Heart left ventricle (tissue), 16 donors: ENCODE measurements around the gene KCNQ1OT1. TPM values are rescaled to one million over a fixed set of nuclear protein-coding genes. Genes with fewer than 3 reads are reported as not detected.
A peak's percentile ranks its signal among the peaks of the same experiment; 100 is the strongest.

Experiments used
- ATAC-seq, 4 donors: fragments of 200-7000 bp; cut with Tn5 transposase; one replicate each; pipeline ENCODE4 v1.9.1; 2020 to 2022; ENCODE audit warnings: moderate library complexity in 4 of 4, mild to moderate bottlenecking in 3 of 4, moderate number of reproducible peaks in 1 of 4
- DNase-seq, 5 donors: peaks; one replicate each; pipeline ENCODE4 v3.0.0-alpha.2; 2020
- H3K27ac ChIP-seq, 12 donors: fragments of 200-600 bp; sonication (generic) in 4 of 12; one replicate each; pipeline versions ENCODE4 v1.5.0 to v1.8.0; 2016 to 2022; ENCODE audit warnings: mild to moderate bottlenecking in 2 of 12
- H3K27me3 ChIP-seq, 9 donors: fragments of 200-600 bp; sonication (generic) in 2 of 9; one replicate each; pipeline versions ENCODE4 v1.5.1 to v1.8.0; 2016 to 2022; ENCODE audit warnings: mild to moderate bottlenecking in 3 of 9
- H3K36me3 ChIP-seq, 9 donors: fragments of 200-600 bp; sonication (generic) in 2 of 9; one replicate each; pipeline versions ENCODE4 v1.5.0 to v1.8.0; 2018 to 2022; ENCODE audit warnings: mild to moderate bottlenecking in 2 of 9
- H3K4me1 ChIP-seq, 12 donors: fragments of 200-600 bp; sonication (generic) in 4 of 12; one replicate each; pipeline versions ENCODE4 v1.5.0 to v1.8.0; 2016 to 2022; ENCODE audit warnings: mild to moderate bottlenecking in 3 of 12
- H3K4me3 ChIP-seq, 12 donors: fragments of 200-600 bp; sonication (generic) in 4 of 12; one replicate each; pipeline versions ENCODE4 v1.5.0 to v1.8.0; 2017 to 2022; ENCODE audit warnings: mild to moderate bottlenecking in 9 of 12, moderate library complexity in 4 of 12
- H3K9me3 ChIP-seq, 12 donors: fragments of 200-600 bp; sonication (generic) in 4 of 12; one replicate each; pipeline versions ENCODE4 v1.5.0 to v1.8.0; 2016 to 2022; ENCODE audit warnings: mild to moderate bottlenecking in 1 of 12
- POLR2A ChIP-seq, 2 donors: fragments of 450-650 bp; IDR thresholded peaks; one replicate each; pipeline ENCODE4 v1.6.1; 2017; ENCODE audit warnings: antibody characterized with exemption in 2 of 2, mild to moderate bottlenecking in 2 of 2, moderate library complexity in 2 of 2
- WGBS, 4 donors: extraction: QIAGEN DNeasy Blood & Tissue Kit in 2 of 4; methylation state at CpG; one replicate each; pipeline versions ENCODE4 v1.1.5 to v1.1.7; 2013 to 2018; 5-methylcytosine and 5-hydroxymethylcytosine counted together
- intact Hi-C, 10 donors: fragments of 100-400 bp; cut with DNase I; formaldehyde crosslinking; loops; one replicate each; pipeline versions ENCODE4 v1.11.1 to v1.14.2; 2022
- polyA plus RNA-seq, 2 donors: library from polyadenylated mRNA; stranded (reverse); fragments of 200-250 nt; gene quantifications; one replicate each; pipeline ENCODE4 v1.2.3, GENCODE V29; 2013
- total RNA-seq, 9 donors: library from RNA; depleted of rRNA in 2 of 9; stranded (reverse); fragments of >200 nt in 2 of 9; fragmentation: NEBNext Ultra II Directional in 3 of 9; extraction: Animal tissue kit (Norgen Biotek cat#: 25700) in 3 of 9; gene quantifications; one replicate each; pipeline versions ENCODE4 v1.1.0 to v1.2.4, GENCODE V29; 2016 to 2023
- TF ChIP-seq, protein P1 (sequence below), 12 donors: fragments of 200-600 bp; sonication (generic) in 4 of 12; IDR thresholded peaks; one replicate each; pipeline versions ENCODE4 v1.5.0 to v1.8.0; 2018 to 2022; ENCODE audit warnings: antibody characterized with exemption in 12 of 12, mild to moderate bottlenecking in 5 of 12
- donor health status: ischemic (EF 13 %, LVEDD 7.1; RV severe dilation, severe dysfunction).
- donor health status: healthy with polysubstance abuse.
- donor health status: DM: no; HTN: yes; CAD: no.
- donor health status: DM: no; HTN: no; CAD: no.
- donor health status: ischemic (EF 25% LVEDD 6.9; RV normal size, moderate dysfunction).
- donor health status: ischemic (EF 25% LVEDD 5.7; RV mildly dilated, moderate dysfunction).
- donor health status: healthy.
- donor health status: DM: yes; HTN: yes; CAD: no.
- donor health status: ischemic (EF 35%, LVEDD 5.7; RV mildly dilated, moderate dysfunction).
- donor health status: nonischemic (EF 11% LVEDD 7.7; RV severe dilation, severe dysfunction).
- donor health status: DM: yes; HTN: yes; CAD: no.
- donor health status: PGD.
- donor health status: ischemic (EF 29% LVEDD 5.4; RV normal size, mild dysfunction).
- donor health status: nonischemic (EF 23%, LVEDD 6.1; RV moderate dilation, normal function).

KCNQ1OT1 gene
- total and polyA plus RNA-seq, 11 donors, result 0.14 to 0.93 (median 0.40) TPM

DNA sequence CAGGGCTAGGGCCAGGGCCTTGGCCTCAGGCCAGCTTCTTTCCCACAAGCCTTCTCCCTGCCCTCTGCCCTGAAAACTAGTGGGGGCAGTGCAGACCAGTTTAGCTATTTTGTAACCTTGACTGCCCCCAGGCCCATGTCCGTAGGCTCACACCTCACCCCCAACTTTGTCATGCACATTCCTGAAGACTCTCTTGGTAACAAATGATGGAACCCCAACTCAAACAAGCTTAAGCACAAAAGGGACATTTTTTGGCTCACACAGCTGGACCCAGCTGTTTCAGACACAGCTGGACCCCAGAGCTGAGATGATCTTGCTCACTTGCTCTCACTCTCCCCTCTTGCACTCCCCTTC lies 46.6 kb downstream of the KCNQ1OT1 start:
- Histone ChIP-seq H3K36me3 (no peaks in the 10 kb centered on the region), H3K27ac (peak overlapping the region in 2 of 12 donors; percentile 26 to 47), H3K9me3 (peaks cover 0 to 94% (median 31%) of the 10 kb centered on the region in 12 donors), H3K4me3 (no peak overlapping the region), H3K4me1 (peaks cover 0 to 16% (median 0%) of the 10 kb centered on the region in 12 donors), H3K27me3 (no peaks in the 10 kb centered on the region)
- 80 to 89% (median 87%) methylated on average over 1 of the region's 1 CpG for WGBS, 4 donors
- DNase-seq (peak in 1 of 5 donors; percentile 20), ATAC-seq (peak; percentile 31 to 52 (median 38))
- intact Hi-C loops, result loop anchor here in 1 of 10 donors (5.0 kb wide), 1 partner anchor 51 kb away; no protein-coding TSS in a partner anchor
- no peak for TF ChIP-seq POLR2A (IDR thresholded peaks at IDR 0.05)
- TF ChIP-seq, protein P1, sequence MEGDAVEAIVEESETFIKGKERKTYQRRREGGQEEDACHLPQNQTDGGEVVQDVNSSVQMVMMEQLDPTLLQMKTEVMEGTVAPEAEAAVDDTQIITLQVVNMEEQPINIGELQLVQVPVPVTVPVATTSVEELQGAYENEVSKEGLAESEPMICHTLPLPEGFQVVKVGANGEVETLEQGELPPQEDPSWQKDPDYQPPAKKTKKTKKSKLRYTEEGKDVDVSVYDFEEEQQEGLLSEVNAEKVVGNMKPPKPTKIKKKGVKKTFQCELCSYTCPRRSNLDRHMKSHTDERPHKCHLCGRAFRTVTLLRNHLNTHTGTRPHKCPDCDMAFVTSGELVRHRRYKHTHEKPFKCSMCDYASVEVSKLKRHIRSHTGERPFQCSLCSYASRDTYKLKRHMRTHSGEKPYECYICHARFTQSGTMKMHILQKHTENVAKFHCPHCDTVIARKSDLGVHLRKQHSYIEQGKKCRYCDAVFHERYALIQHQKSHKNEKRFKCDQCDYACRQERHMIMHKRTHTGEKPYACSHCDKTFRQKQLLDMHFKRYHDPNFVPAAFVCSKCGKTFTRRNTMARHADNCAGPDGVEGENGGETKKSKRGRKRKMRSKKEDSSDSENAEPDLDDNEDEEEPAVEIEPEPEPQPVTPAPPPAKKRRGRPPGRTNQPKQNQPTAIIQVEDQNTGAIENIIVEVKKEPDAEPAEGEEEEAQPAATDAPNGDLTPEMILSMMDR (IDR thresholded peaks at IDR 0.05), result no peak

DNA sequence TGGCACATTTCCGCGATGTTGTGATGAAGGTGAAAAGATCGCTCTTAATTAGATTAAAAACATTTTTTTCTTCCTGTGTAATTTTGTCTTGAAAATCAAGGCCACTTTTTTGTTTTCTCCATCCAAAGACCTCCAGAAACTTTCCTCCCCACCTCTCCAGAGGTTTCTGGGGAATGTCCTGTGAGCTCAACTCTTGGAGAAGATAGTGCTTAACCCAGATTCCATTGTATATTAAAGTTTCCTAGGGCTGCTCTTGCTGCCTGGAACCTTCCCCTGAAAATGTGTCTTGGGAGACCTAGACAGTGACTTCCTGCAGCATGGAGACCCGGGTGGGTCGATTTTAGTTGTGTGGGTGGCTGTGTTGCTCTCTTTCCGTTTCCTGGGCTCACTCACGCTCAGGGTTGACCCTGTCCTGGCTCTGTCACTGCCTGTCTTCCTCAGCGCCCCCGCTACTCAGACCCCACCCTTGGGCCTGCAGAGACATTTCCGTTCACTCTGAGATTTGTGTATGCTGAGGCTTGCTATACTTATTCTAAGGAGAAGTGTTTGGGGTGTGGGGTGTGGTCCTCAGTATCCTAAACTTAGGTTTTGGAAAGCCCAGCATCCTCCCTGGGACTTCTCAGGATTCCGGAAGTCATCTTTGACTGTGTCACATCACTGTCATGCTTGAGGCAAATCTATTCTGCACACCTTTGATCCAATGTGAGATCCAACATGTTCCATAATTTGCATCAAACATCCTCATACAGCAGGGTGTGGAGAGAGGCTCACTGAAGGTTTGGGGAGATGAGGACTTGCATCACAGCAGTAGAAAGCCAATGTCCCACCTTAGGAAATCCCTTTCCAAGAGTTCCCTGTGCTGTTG lies 47.2 kb downstream of the KCNQ1OT1 start:
- Histone ChIP-seq H3K4me1 (peaks cover 0 to 16% (median 0%) of the 10 kb centered on the region in 12 donors), H3K27ac (peak overlapping the region in 3 of 12 donors; percentile 26 to 47 (median 33)), H3K27me3 (no peaks in the 10 kb centered on the region), H3K36me3 (no peaks in the 10 kb centered on the region), H3K9me3 (peaks cover 0 to 94% (median 32%) of the 10 kb centered on the region in 12 donors), H3K4me3 (no peak overlapping the region)
- no peak for TF ChIP-seq POLR2A (IDR thresholded peaks at IDR 0.05)
- TF ChIP-seq, protein P1 (IDR thresholded peaks at IDR 0.05), result no peak
- 71 to 77% (median 75%) methylated on average over 11 of the region's 11 CpGs for WGBS, 4 donors
- DNase-seq (peak in 1 of 5 donors; percentile 20), ATAC-seq (peak in 3 of 4 donors; percentile 22 to 43 (median 33))
- intact Hi-C loops, result loop anchor here in 1 of 10 donors (5.0 kb wide), 1 partner anchor 50 kb away; no protein-coding TSS in a partner anchor

DNA sequence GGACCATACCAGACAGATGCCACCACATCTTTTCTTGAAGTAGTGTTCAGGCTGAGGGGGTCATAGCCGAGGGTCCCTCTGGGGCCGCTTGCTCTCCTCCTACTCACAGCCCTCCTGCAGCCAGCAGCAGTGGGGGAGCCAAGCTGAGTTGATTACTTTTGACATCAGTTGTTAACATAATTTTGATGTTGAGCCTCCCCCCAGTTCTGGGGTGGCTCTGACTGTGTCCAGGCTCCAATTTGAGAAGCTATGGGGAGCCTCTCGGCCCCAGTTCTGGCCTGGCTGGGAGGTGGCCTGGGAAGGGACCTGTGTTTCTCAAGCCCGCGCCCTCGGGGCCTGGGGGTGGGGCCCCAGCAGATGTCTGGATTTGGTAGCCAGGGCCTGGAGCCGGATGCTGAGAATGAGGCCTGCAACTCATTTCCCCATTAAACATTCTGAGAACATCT lies 47.9 kb downstream of the KCNQ1OT1 start:
- peak overlapping the region in 4 of 12 donors; percentile 25 to 52 (median 32) for H3K27ac ChIP-seq
- peak in 3 of 4 donors; percentile 42 to 64 (median 46) for ATAC-seq

More for the DNA sequence above, 47.9 kb downstream of the KCNQ1OT1 start:
- no peaks in the 10 kb centered on the region for H3K27me3 ChIP-seq
- no peak overlapping the region for H3K4me3 ChIP-seq
- peak in 2 of 5 donors; percentile 25 to 55 for DNase-seq
- intact Hi-C loops, result loop anchor here in 1 of 10 donors (5.0 kb wide), 1 partner anchor 50 kb away; no protein-coding TSS in a partner anchor
- H3K9me3 ChIP-seq, result peaks cover 0 to 94% (median 37%) of the 10 kb centered on the region in 12 donors
- TF ChIP-seq, protein P1 (IDR thresholded peaks at IDR 0.05), result no peak
- no peak for TF ChIP-seq POLR2A (IDR thresholded peaks at IDR 0.05)
- H3K36me3 ChIP-seq, result no peaks in the 10 kb centered on the region
- peaks cover 0 to 16% (median 0%) of the 10 kb centered on the region in 12 donors for H3K4me1 ChIP-seq
- 82 to 97% (median 84%) methylated on average over 7 of the region's 7 CpGs for WGBS, 4 donors
